ENCODE results near the gene PTPN14. TPM values are rescaled to one million over a fixed set of nuclear protein-coding genes. Genes with fewer than 3 reads are reported as not detected.
A peak's percentile ranks its signal among the peaks of the same experiment; 100 is the strongest.
"Not testable (repeated sequence)": the region's sequence is repeated elsewhere in the genome, so short reads cannot be mapped to it uniquely, and the experiment has no call there.

The PTPN14 gene
- under 1 TPM; 0.20 to 0.28 TPM for total RNA-seq

DNA sequence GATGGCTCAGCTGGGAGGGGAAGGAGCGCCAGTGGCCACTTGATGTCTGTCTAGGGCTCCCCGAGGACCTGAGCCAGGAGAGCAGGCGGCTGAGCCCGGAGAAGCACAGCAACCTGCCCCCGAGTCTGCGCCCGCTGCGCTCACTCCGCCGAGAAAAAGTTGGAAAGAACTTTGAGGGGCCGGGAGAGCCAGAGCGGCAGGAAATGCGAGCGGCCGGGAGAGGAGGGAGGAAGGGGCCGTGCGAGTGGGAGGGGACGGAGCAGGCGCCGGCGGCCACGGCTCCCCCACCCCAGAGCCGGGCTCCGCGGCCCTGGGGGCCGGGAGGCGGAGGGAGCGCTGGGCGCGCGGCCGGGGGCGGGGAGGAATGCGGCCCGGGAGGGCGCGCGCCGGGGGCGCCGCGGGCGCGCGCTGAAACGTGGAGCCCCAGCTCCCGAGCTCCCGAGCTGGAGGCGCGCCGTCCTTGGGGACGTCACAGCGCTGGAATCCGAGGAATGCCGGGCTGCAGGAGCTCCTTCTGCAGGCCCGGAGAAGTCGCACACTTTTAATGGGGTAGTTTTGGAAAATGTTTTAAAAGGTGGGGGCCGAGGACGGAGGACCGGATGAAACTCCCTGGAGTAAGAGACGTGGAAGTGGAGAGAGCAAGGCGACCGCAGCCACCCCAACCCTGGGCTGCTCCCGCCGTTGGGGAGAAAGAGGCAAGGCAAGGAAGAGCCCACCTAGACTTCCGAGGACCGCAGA lies at the start of gene PTPN14:
Gene PTPN14 (minus strand): TSS at position 167 of the 738 bp plus-strand sequence. CDS start 86,799 bp downstream, outside the sequence.
- Mint-ChIP-seq H3K36me3 (ENCODE audit: low read depth) (no peaks in the 10 kb centered on the region), H3K4me1 (peaks cover 8% of the 10 kb centered on the region), H3K9me3 (no peaks in the 10 kb centered on the region), H3K4me3 (peak within 1 kb of the TSS; percentile 62), H3K27me3 (peaks cover 64% of the 10 kb centered on the region), H3K27ac (no peak within 1 kb of the TSS)
- CTCF ChIA-PET: no interaction called here
- no peak for DNase-seq
- POLR2A ChIA-PET: no interaction called here

GRCh38 chr1:214593158-214593557 lies 41.8 kb upstream of the PTPN14 start:
- ChIA-PET POLR2A (no interaction called here), CTCF (interaction anchor here (0.9 to 4.5 kb wide), 2 partner anchors 8 to 261 kb away, joined by 3 to 21 read pairs; no protein-coding TSS in a partner anchor)
- DNase-seq: no peak
- Mint-ChIP-seq H3K9me3 (no peaks in the 10 kb centered on the region), H3K4me1 (no peaks in the 10 kb centered on the region), H3K27ac (no peak overlapping the region), H3K4me3 (no peak overlapping the region), H3K27me3 (peaks cover 3% of the 10 kb centered on the region), H3K36me3 (ENCODE audit: low read depth) (no peaks in the 10 kb centered on the region)

- H3K4me1 Mint-ChIP-seq; POLR2A ChIA-PET; H3K36me3 Mint-ChIP-seq (ENCODE audit: low read depth); H3K4me3 Mint-ChIP-seq; H3K9me3 Mint-ChIP-seq; H3K27me3 Mint-ChIP-seq; H3K27ac Mint-ChIP-seq; DNase-seq: not testable (repeated sequence)
- CTCF ChIA-PET: interaction anchor here (1.5 to 4.5 kb wide), 2 partner anchors 260 to 377 kb away, joined by 3 to 21 read pairs; no protein-coding TSS in a partner anchor
These were observed 40.5 kb upstream of the PTPN14 start for GRCh38 chr1:214591918-214592317.

DNA sequence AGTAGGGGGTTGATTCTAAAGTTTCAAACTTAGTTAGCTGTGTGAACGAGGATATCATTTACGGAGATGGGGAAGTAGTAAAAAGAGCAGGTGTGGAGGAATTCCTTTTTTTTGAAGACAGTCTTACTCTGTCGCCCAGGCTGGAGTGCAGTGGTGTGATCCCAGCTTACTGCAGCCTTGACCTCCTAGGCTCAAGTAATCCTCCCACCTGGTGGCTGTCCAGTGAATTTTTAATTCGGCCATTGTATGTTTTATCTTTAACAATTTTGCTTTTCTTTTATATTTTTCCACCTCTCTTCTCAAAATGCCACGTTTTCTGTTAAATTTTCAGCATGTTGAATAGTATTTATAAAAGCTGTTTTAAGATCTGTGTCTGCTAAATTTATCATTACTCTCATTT lies 39.3 kb upstream of the PTPN14 start:
- Mint-ChIP-seq H3K9me3 (no peaks in the 10 kb centered on the region), H3K27me3 (peaks cover 3% of the 10 kb centered on the region), H3K4me1 (no peaks in the 10 kb centered on the region), H3K4me3 (no peak overlapping the region), H3K36me3 (ENCODE audit: low read depth) (no peaks in the 10 kb centered on the region), H3K27ac (no peak overlapping the region)
- ChIA-PET CTCF (interaction anchor here (4.5 kb wide), 1 partner anchor 258 kb away, joined by 21 read pairs; no protein-coding TSS in a partner anchor), POLR2A (interaction anchor here (1.5 kb wide), 1 partner anchor 28 kb away, joined by 3 read pairs; no protein-coding TSS in a partner anchor)
- DNase-seq: no peak

GRCh38 chr1:214588963-214589597 lies 37.7 kb upstream of the PTPN14 start:
- Mint-ChIP-seq H3K36me3 (ENCODE audit: low read depth) (no peaks in the 10 kb centered on the region), H3K4me3 (no peak overlapping the region), H3K9me3 (no peaks in the 10 kb centered on the region), H3K27ac (no peak overlapping the region), H3K4me1 (no peaks in the 10 kb centered on the region), H3K27me3 (peaks cover 4% of the 10 kb centered on the region)
- no peak for DNase-seq
- ChIA-PET POLR2A (interaction anchor here (1.5 kb wide), 1 partner anchor 30 kb away, joined by 3 read pairs; no protein-coding TSS in a partner anchor), CTCF (interaction anchor here (0.7 kb wide), 1 partner anchor 61 kb away, joined by 4 read pairs; no protein-coding TSS in a partner anchor)

- no peak overlapping the region for H3K4me3 Mint-ChIP-seq
- H3K27me3 Mint-ChIP-seq: peaks cover 10% of the 10 kb centered on the region
- H3K36me3 Mint-ChIP-seq (ENCODE audit: low read depth): no peaks in the 10 kb centered on the region
- no peaks in the 10 kb centered on the region for H3K9me3 Mint-ChIP-seq
- no peak overlapping the region for H3K27ac Mint-ChIP-seq
- DNase-seq: no peak
- ChIA-PET CTCF (interaction anchor here (1.5 to 8.8 kb wide), 2 partner anchors 173 to 256 kb away, joined by 3 to 118 read pairs; no protein-coding TSS in a partner anchor), POLR2A (no interaction called here)
- no peaks in the 10 kb centered on the region for H3K4me1 Mint-ChIP-seq
These were observed 35.8 kb upstream of the PTPN14 start for GRCh38 chr1:214587165-214587564.

- POLR2A ChIA-PET: no interaction called here
- CTCF ChIA-PET: interaction anchor here (1.5 to 8.8 kb wide), 3 partner anchors 172 to 256 kb away, joined by 3 to 118 read pairs (median 4); no protein-coding TSS in a partner anchor
- H3K27ac Mint-ChIP-seq: no peak overlapping the region
- DNase-seq: no peak
- peaks cover 13% of the 10 kb centered on the region for H3K27me3 Mint-ChIP-seq
- H3K4me1 Mint-ChIP-seq: no peaks in the 10 kb centered on the region
- H3K4me3 Mint-ChIP-seq: no peak overlapping the region
- H3K36me3 Mint-ChIP-seq (ENCODE audit: low read depth): no peaks in the 10 kb centered on the region
- H3K9me3 Mint-ChIP-seq: no peaks in the 10 kb centered on the region
These were observed 35.2 kb upstream of the PTPN14 start for GRCh38 chr1:214586621-214587020.

DNA sequence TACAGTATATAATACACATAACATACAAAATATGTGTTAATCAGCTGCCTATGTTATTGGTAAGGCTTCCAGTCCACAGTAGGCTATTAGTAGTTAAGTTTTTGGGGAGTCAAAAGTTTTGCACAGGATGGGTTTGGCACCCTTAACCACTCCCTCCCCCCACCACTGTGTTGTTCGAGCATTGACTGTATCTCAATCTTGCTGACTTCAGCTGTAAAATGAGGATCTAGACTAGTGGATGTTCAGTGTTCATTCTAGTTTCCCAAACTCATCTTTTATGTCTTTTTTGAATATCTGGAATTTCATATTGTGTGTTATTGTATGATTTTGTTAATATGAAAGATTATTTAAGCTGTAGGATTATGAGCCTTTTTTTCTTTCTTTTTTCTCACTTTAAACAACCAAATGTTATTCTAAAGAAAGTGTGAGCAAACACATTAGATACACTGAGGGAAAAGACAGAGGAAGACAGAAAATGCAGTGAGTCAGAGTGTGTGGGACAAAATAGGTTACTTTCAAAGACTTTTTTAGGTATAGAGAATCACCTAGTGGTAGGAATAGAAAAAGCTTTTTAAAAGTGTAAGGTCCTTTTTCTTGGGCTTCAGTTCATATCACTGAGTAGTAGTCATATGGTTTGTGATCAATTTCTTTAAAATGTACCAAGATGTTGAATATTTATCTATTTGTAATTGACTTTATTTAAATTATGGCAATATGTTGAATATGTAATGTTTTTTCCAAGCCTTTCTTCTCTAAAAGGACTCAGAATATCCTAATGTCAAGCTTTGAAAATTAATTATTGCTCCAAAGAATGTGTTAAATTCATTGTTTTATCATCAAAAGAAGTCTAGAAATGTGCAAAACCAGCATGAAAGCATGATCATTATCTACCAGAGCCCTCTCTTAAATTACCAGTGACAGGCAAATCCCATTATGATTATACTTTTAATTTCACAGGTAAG lies 33.7 kb upstream of the PTPN14 start:
- Mint-ChIP-seq H3K9me3 (no peaks in the 10 kb centered on the region), H3K27ac (no peak overlapping the region), H3K27me3 (peaks cover 10% of the 10 kb centered on the region), H3K4me1 (no peaks in the 10 kb centered on the region), H3K4me3 (no peak overlapping the region), H3K36me3 (ENCODE audit: low read depth) (no peaks in the 10 kb centered on the region)
- no peak for DNase-seq
- POLR2A ChIA-PET: interaction anchor here (1.0 to 1.2 kb wide), 2 partner anchors 15 to 304 kb away, joined by 3 read pairs; partner anchors contain the start of gene SMYD2
- CTCF ChIA-PET: interaction anchor here (0.8 to 8.8 kb wide), 12 partner anchors 8 to 371 kb away, joined by 3 to 118 read pairs (median 4); no protein-coding TSS in a partner anchor

DNA sequence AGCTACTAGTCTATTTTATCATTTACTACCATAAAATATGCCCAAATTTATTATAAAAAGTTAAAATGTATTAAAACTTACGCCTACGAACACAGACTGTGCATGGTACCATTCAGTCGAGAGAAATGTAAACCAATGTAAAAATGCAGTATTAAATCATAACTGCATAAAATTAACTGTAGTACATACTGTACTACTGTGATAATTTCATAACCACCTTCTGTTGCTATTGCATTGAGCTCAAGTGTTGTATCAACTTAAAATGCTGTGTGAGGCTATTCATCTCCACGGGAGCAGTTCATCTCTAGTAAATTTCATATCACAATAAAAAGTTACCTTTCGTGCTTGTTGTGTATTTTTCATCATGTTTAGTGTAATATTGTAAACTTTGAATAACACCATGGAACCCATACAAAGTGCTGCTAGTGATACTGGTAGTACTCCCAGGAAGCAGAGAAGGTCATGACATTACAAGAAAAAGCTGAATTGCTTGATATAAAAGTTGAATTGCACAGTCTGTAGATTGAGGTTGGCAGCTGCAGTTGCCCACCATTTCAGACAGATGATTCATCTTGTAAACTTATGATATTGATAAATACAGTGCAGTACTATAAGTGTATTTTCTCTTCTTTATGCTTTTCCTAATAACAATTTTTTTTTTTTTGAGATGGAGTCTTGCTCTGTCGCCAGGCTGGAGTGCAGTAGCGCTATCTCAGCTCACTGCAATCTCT lies 32.6 kb upstream of the PTPN14 start:
- DNase-seq: no peak
- H3K4me1 Mint-ChIP-seq: no peaks in the 10 kb centered on the region
- ChIA-PET POLR2A (interaction anchor here (1.0 kb wide), 1 partner anchor 303 kb away, joined by 3 read pairs; the partner anchor contains the start of gene SMYD2), CTCF (interaction anchor here (0.7 to 8.8 kb wide), 8 partner anchors 9 to 323 kb away, joined by 3 to 118 read pairs (median 5); no protein-coding TSS in a partner anchor)
- no peaks in the 10 kb centered on the region for H3K9me3 Mint-ChIP-seq
- no peak overlapping the region for H3K27ac Mint-ChIP-seq
- H3K27me3 Mint-ChIP-seq: peaks cover 10% of the 10 kb centered on the region
- H3K36me3 Mint-ChIP-seq (ENCODE audit: low read depth): no peaks in the 10 kb centered on the region
- no peak overlapping the region for H3K4me3 Mint-ChIP-seq

DNA sequence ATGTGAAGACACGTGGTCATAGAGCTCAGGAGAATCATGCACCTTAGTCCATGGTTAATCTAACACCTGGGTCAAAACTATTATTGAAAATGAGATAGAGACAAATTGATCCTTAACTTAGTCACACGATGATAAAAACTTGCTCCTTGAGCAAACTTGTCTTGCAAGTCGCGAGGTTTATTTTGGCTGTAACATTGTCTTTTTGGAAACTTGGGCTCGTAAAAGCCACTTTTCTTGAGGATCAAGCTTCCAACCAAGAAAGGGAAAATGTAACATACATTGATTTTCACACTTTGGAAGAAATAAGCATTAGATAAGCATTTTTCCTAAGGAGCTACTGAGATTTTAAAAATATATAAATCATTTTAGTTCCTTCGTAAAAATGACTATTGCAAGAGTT lies 31.7 kb upstream of the PTPN14 start:
- POLR2A ChIA-PET: no interaction called here
- no peak overlapping the region for H3K4me3 Mint-ChIP-seq
- H3K27me3 Mint-ChIP-seq: peaks cover 10% of the 10 kb centered on the region
- CTCF ChIA-PET: interaction anchor here (1.1 to 8.8 kb wide), 3 partner anchors 11 to 321 kb away, joined by 3 to 118 read pairs (median 7); no protein-coding TSS in a partner anchor
- no peaks in the 10 kb centered on the region for H3K9me3 Mint-ChIP-seq
- H3K4me1 Mint-ChIP-seq: no peaks in the 10 kb centered on the region
- no peak for DNase-seq
- no peaks in the 10 kb centered on the region for H3K36me3 Mint-ChIP-seq (ENCODE audit: low read depth)
- H3K27ac Mint-ChIP-seq: no peak overlapping the region

DNA sequence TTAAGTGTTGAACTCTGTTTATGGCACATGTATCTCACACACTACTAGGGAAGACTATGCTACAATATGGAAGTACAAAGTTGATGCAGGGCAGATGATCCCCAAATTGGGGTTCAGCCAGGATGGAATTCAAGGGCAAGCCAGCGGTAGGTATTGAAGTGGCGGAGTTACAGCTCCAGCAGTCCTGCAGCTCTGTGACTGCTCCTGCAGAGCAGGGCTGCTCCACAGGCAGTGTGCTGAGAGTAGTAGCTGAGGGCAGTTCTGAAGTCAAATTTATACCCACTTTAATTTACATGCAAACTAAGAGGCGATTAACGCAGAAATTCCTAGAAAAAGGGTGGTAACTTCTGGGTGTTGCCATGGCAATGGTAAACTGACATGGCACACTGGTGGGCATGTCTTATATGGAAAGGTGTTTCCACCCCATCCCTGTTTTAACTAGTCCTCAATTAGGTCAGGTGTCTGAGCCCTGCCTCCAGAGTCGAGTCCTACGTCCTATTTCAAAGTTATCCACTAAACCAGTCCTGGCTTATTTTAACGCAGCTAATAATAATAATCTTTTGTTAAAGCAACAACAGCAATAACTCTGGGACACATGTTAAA lies 31.0 kb upstream of the PTPN14 start:
- no peak overlapping the region for H3K27ac Mint-ChIP-seq

More for the DNA sequence above, 31.0 kb upstream of the PTPN14 start:
- H3K4me1 Mint-ChIP-seq: no peaks in the 10 kb centered on the region
- peaks cover 10% of the 10 kb centered on the region for H3K27me3 Mint-ChIP-seq
- no peak overlapping the region for H3K4me3 Mint-ChIP-seq
- H3K36me3 Mint-ChIP-seq (ENCODE audit: low read depth): no peaks in the 10 kb centered on the region
- no peak for DNase-seq
- no peaks in the 10 kb centered on the region for H3K9me3 Mint-ChIP-seq
- CTCF ChIA-PET: interaction anchor here (1.1 to 8.8 kb wide), 3 partner anchors 194 to 321 kb away, joined by 3 to 118 read pairs (median 6); no protein-coding TSS in a partner anchor
- POLR2A ChIA-PET: no interaction called here
